ENCODE measurements around the gene PARL. TPM values are rescaled to one million over a fixed set of nuclear protein-coding genes. Genes with fewer than 3 reads are reported as not detected.

Gene PARL
- total RNA-seq, 4 donors from 2014 or later, result 47.6 to 66.6 (median 55.7) TPM

DNA sequence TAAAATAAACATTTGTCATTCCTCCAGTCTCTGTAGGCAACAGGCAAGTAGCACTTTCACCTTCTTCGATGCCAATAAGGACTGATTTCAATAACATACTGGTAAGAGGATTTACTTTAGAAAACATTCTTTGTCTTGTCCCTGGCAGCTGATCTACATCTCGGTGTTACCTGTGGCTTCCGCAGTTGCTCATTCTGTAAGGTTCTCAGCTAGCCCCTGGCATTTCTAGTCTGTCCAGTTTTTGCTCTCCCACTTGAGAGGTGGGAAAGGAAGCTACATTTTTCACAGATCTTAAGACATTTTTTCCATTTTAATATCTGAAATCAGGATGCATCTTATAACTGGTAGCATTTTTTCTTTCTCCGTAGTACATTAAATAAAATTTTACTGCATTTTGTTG, 39.6 kb downstream of the PARL start:
- Histone ChIP-seq H3K36me3 (peaks cover 0 to 78% (median 3%) of the 10 kb centered on the region in 3 donors), H3K4me1 (no peaks in the 10 kb centered on the region), H3K27me3 (no peaks in the 10 kb centered on the region), H3K9me3 (no peaks in the 10 kb centered on the region), H3K4me3 (no peak overlapping the region), H3K27ac (no peak overlapping the region)
- TF ChIP-seq EP300 (IDR thresholded peaks at IDR 0.05) (no peak), POLR2A (IDR thresholded peaks at IDR 0.05) (no peak)
- TF ChIP-seq, protein P1, sequence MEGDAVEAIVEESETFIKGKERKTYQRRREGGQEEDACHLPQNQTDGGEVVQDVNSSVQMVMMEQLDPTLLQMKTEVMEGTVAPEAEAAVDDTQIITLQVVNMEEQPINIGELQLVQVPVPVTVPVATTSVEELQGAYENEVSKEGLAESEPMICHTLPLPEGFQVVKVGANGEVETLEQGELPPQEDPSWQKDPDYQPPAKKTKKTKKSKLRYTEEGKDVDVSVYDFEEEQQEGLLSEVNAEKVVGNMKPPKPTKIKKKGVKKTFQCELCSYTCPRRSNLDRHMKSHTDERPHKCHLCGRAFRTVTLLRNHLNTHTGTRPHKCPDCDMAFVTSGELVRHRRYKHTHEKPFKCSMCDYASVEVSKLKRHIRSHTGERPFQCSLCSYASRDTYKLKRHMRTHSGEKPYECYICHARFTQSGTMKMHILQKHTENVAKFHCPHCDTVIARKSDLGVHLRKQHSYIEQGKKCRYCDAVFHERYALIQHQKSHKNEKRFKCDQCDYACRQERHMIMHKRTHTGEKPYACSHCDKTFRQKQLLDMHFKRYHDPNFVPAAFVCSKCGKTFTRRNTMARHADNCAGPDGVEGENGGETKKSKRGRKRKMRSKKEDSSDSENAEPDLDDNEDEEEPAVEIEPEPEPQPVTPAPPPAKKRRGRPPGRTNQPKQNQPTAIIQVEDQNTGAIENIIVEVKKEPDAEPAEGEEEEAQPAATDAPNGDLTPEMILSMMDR (IDR thresholded peaks at IDR 0.05), result no peak
- WGBS, 2 donors, result 88 to 89% methylated on average over 4 of the region's 4 CpGs
- DNase-seq (ENCODE audit: low spot score in 2 of 2), result no peak

DNA sequence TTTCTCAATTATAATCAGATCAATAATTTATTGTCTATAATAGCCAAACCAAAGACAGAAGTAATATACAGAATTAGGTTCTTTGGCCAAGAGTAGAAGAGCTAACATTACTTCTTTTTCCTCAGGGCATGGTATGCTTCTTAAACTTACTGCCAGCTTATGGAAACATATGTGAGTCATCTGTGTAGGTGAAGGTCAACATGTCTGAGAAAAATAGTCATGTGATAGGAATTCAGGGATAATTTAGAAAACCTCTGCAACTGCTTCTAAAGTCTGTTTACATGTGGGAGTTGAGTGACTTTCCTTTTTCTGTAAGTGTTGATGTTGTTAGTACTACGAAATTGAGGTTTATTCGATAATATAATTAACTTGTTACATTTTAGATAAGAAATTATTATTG, 40.1 kb downstream of the PARL start:
- no peak for TF ChIP-seq EP300 (IDR thresholded peaks at IDR 0.05)
- no peak for TF ChIP-seq POLR2A (IDR thresholded peaks at IDR 0.05)
- TF ChIP-seq, protein P1 (IDR thresholded peaks at IDR 0.05), result no peak
- H3K27me3 ChIP-seq, result no peaks in the 10 kb centered on the region
- H3K9me3 ChIP-seq, result no peaks in the 10 kb centered on the region
- H3K27ac ChIP-seq, result no peak overlapping the region
- WGBS, 2 donors, result 74% methylated on average over 2 of the region's 2 CpGs
- H3K4me1 ChIP-seq, result no peaks in the 10 kb centered on the region
- DNase-seq (ENCODE audit: low spot score in 2 of 2), result no peak
- H3K36me3 ChIP-seq, result peaks cover 0 to 83% (median 3%) of the 10 kb centered on the region in 3 donors
- no peak overlapping the region for H3K4me3 ChIP-seq

DNA sequence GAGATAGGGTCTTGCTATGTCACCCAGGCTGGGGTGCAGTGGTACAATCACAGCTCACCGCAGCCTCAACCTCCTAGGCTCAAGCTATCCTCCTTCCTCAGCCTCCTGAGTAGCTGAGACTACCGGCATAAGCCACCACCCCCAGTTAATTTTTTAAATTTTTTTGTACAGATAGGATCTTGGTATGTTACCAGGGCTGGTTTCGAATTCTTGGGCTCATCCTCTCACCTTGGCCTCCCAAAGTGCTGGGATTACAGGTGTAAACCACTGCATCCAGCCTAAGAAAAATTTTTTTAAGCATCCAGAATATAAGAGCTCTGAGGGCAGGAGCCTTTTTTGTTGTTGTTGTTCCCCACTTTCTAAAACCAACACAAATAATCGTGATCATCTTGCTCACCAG, 44.9 kb downstream of the PARL start:
- Histone ChIP-seq H3K27ac (no peak overlapping the region), H3K9me3 (no peaks in the 10 kb centered on the region), H3K4me3 (no peak overlapping the region), H3K27me3 (no peaks in the 10 kb centered on the region), H3K36me3 (peaks cover 0 to 88% (median 3%) of the 10 kb centered on the region in 3 donors), H3K4me1 (no peaks in the 10 kb centered on the region)
- WGBS, 2 donors, result 96 to 98% methylated on average over 4 of the region's 4 CpGs
- TF ChIP-seq POLR2A (IDR thresholded peaks at IDR 0.05) (no peak), EP300 (IDR thresholded peaks at IDR 0.05) (no peak)
- TF ChIP-seq, protein P1 (IDR thresholded peaks at IDR 0.05), result no peak
- no peak for DNase-seq (ENCODE audit: low spot score in 2 of 2)

DNA sequence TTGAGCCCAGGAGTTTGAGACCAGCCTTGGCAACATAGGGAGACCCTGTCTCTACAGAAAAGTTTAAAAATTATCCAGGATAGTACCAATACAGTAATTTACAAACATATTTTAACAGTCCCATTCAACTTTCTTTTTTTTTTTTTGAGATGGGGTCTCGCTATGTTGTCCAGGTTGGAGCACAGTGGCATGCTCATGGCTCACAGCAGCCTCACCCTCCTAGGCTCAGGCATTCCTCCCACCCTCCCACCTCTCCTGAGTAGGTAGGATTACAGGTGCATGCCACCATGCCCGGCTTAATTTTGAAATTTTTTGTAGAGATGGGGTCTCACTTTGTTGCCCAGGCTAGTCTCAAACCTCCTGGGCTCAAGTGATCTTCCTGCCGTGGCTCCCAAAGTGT, 46.8 kb downstream of the PARL start:
- 90 to 98% methylated on average over 3 of the region's 3 CpGs for WGBS, 2 donors
- Histone ChIP-seq H3K27me3 (no peaks in the 10 kb centered on the region), H3K9me3 (no peaks in the 10 kb centered on the region), H3K36me3 (peaks cover 0 to 86% (median 0%) of the 10 kb centered on the region in 3 donors), H3K27ac (no peak overlapping the region), H3K4me1 (no peaks in the 10 kb centered on the region), H3K4me3 (no peak overlapping the region)
- TF ChIP-seq EP300 (IDR thresholded peaks at IDR 0.05) (no peak), POLR2A (IDR thresholded peaks at IDR 0.05) (no peak)
- TF ChIP-seq, protein P1 (IDR thresholded peaks at IDR 0.05), result no peak
- DNase-seq (ENCODE audit: low spot score in 2 of 2), result no peak

DNA sequence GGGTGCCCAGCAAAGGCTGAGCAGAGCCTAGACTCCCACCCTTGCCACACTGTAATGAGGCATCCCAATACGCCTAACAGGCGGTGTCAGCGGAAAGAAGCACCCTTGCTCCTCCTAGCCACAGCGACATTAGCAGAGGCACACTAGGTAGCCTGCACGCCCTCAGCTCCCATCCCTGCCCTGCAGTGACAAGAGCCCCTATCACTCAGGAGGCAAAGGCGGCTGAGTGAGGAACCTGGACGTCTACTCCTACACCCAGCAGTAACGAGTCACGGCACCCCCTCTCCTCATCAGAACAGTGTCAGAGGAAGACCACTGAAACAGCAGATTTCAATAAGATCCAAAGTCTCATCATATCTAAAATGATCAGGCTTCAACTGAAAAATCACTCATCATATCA, 47.3 kb downstream of the PARL start:
- no peaks in the 10 kb centered on the region for H3K9me3 ChIP-seq
- DNase-seq (ENCODE audit: low spot score in 2 of 2), result no peak
- H3K27ac ChIP-seq, result no peak overlapping the region
- TF ChIP-seq EP300 (IDR thresholded peaks at IDR 0.05), result no peak
- TF ChIP-seq, protein P1 (IDR thresholded peaks at IDR 0.05), result no peak
- TF ChIP-seq POLR2A (IDR thresholded peaks at IDR 0.05), result no peak
- H3K4me3 ChIP-seq, result no peak overlapping the region
- WGBS, 2 donors, result 84 to 96% methylated on average over 9 of the region's 9 CpGs
- H3K27me3 ChIP-seq, result no peaks in the 10 kb centered on the region
- H3K4me1 ChIP-seq, result no peaks in the 10 kb centered on the region
- peaks cover 0 to 88% (median 0%) of the 10 kb centered on the region in 3 donors for H3K36me3 ChIP-seq

All from tibial nerve (tissue), 4 donors.